GM12891 (cell line): ENCODE results near the gene SIM1.

Experiments used
- POLR2A ChIP-seq: IDR thresholded peaks from 2 replicates; pipeline ENCODE4 v1.6.1; 2011; ENCODE audit warnings: low read depth, low read length, control low read depth
- POLR2AphosphoS5 ChIP-seq: IDR thresholded peaks from 2 replicates; pipeline ENCODE4 v1.6.1; 2011; ENCODE audit warnings: low read depth, low read length, control low read depth
- POU2F2 ChIP-seq: IDR thresholded peaks from 2 replicates; pipeline ENCODE4 v1.6.1; 2011; ENCODE audit warnings: low read depth, mild to moderate bottlenecking, control low read depth, low read length, moderate library complexity
- SPI1 ChIP-seq: IDR thresholded peaks from 2 replicates; pipeline ENCODE4 v1.6.1; 2011; ENCODE audit warnings: low read depth, low read length, control low read depth
- TAF1 ChIP-seq: IDR thresholded peaks from 2 replicates; pipeline ENCODE4 v1.6.1; 2011; ENCODE audit warnings: low read depth, low read length, control low read depth

DNA sequence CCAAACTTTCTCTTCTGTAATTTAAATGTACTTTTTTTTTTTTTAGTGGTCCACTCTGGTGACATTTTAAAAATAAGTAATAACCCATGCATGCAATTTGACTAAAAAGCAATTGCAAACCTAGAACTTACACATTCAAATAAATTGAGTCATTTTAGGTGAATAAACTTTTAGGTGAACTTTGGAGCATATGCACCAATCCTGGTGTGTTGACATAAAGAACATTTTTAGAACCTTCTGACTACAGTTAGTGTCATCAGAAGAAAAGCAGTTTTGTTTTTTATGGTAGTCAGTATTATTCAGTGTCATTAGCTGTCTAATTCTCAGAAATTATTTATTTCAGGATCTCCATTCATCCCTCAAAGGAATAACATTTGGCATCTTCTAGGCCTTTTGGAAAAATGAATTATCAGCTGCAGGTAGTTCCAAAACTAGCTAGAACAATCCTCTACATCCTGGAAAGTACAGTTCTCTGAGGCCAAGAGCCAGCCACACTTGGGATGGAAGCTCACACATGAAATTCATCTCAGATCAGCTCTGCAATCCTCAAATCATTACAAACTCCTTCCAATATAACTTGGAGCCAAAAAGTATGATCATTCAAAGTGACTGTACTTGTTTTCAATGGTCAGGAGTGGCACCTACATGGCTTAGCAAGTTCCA lies 38.5 kb upstream of the SIM1 start:
- TF ChIP-seq SPI1 (no peak), POLR2A (no peak), TAF1 (no peak), POLR2AphosphoS5 (no peak), POU2F2 (no peak)
